HG03103 (cell line): ENCODE data around the gene RPGRIP1L.

ENCODE experiments used
- ATAC-seq: cut with Tn5 transposase; IDR thresholded peaks from one replicate; pipeline ENCODE4 v1.9.1; 2021; ENCODE audit warnings: low read depth; ENCODE audit not compliant: unreplicated experiment

Gene RPGRIP1L

GRCh38 chr16:53703590-53704444, at the start of gene RPGRIP1L, which contains the start of gene FTO:
TSS of gene RPGRIP1L (minus strand) at chr16:53703859. CDS start at chr16:53700723, 3,136 bp downstream.
TSS of gene FTO (plus strand) at chr16:53704156.
- peak; percentile 98 for ATAC-seq

DNA sequence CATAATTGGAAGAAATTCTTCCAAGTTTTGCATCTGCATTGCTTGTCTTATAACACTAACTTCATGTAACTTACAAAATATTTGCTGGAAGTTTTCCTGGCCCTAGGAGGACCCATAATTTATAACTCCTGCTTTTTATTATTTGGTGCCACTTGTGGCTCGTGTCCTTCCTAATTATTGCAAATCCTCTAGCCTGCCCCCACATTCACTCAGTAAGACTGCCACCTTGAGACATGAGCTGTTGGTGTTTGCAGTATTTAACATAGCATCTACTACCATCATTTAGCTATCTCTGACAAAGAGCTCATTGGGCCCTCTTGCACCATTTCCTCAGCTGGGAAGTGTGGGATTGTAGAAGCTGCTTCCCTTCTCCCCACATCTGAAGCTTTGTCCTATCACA, 49.8 kb upstream of the RPGRIP1L start:
- no peak for ATAC-seq

DNA sequence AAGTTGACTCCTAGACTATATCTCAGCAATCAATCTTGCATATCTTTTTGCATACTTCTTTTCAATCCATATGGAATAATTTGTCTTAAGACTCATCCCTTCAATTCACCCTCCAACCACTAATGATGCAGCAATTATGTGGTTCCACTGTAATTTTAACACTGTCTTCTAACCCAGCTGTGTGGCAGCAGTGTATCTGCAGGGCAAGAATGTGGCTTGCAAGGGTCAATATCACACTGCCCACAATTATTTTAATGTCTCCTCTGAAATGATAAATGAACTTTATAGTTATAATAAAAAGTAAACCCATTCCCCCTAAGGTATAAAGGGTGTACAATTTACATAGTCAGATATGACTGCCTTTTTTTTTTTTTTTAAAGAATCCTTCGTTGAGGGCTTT, 48.9 kb upstream of the RPGRIP1L start:
- no peak for ATAC-seq

- ATAC-seq, result no peak
These were observed 42.2 kb upstream of the RPGRIP1L start for GRCh38 chr16:53745753-53746266.

- ATAC-seq, result no peak
These were observed 41.4 kb upstream of the RPGRIP1L start for GRCh38 chr16:53745086-53745485.

DNA sequence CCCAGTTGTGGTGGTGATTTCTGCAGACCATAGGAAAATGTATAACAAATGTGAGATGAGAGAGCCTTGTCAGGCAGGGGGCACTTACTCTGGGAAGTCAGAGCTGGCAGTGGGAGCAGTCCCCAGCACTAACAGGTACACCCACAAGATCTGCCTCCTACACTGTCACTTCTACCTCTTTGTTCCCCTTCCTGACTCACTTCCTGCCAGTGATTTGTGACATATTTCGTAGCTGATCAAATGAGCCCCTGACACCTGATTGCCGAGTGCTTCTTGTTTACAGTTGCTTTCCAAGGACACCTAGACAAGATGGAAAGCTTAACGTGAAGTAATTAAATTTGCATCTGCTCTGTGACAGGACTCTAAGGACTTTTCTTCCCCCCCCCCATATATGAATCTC, 40.8 kb upstream of the RPGRIP1L start:
- no peak for ATAC-seq

DNA sequence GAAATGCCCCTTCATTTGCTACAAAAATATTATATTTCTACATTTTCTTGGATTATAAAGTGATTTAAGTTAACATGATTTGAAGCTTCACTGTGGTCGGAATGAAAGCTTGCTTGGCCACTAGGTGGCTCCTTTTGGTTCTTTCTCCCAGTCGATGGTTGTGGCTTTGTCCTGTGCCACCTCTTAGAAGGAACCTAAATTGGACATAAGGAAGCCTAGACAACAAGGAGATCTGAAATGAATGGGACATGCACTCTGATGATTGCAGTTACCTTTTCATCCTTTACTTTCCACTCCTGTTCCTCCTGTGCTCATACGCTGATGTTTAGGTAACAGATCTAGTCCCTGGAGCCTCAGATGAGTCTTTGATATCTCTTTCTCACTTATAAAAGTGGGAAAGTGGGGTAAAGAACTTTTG, 39.5 kb upstream of the RPGRIP1L start:
- ATAC-seq, result no peak

GRCh38 chr16:53741546-53741945, 37.9 kb upstream of the RPGRIP1L start:
- ATAC-seq, result no peak

GRCh38 chr16:53740933-53741531, 37.4 kb upstream of the RPGRIP1L start:
- ATAC-seq, result no peak

DNA sequence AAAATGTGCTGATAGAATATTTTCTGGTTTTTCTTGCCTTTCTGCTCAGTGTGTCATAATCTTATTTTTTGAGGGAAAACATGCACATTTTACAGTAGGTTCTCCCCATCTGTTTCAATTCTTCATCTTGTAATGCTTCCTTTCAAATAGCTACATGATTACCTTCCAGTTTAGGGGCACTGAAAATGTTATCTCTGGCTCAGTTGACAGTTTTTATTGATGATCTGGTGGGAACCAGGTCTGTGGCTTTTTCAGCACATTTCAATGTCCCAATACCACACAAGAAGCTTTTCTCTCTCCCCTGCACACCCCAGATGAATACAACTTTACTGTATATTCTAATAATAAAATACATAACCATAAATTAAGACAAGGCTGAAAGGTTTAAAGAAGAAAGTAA, 36.8 kb upstream of the RPGRIP1L start:
- ATAC-seq, result no peak

- ATAC-seq, result no peak
These were observed 33.9 kb upstream of the RPGRIP1L start for GRCh38 chr16:53737552-53737951.

- no peak for ATAC-seq
These were observed 32.6 kb upstream of the RPGRIP1L start for GRCh38 chr16:53736297-53736696.

DNA sequence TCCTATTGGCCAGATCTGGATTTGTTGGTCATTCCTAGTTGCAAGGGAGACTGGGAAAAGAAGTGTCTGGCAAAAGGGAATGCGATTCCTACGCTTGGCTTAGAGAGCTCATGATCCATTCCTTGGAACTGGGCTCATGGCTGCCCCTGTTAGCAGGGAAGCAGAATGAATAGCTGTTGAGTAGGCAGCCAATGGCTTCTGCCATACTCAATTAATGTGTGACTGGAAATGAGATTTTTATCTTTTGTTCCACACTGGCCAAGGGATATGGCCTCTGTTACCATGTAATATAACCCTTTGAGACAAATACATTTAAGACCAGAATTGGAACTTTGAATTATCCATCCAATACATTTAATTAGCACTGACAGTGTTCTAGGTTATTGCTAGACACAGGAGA, 31.2 kb upstream of the RPGRIP1L start:
- ATAC-seq, result no peak

DNA sequence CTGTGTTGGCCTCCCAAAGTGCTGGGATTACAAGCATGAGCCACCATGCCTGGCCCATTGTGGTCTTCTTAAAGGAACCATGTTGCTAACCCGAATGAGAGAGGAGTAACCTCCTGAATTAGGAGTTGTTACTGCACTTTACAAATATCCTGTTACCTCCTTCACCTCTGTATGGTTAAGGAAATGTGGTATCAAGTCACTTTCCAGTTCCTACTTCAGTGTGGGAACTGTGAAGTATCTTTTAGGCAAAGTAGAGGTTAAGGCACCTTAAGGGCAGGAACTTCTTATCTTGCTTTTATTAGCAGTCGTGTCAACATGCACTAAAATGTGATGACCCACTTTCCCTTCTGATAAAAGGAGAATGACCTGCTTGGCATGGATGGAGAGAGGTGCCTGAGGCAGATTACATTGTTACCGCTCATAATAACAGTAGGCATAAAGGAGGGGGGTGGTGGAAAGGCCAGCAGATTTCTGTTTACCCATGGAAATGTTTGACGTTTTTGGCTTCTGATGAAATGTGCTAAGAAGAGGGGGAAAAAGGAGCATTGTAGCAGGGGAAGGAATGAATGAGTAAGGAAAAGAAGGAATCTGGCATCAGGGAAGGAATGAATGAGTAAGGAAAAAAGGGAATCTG, 28.8 kb upstream of the RPGRIP1L start:
- no peak for ATAC-seq

- no peak for ATAC-seq
These were observed 27.0 kb upstream of the RPGRIP1L start for GRCh38 chr16:53730693-53731092.

GRCh38 chr16:53726625-53727024, 23.0 kb upstream of the RPGRIP1L start:
- no peak for ATAC-seq

GRCh38 chr16:53721017-53721416, 17.4 kb upstream of the RPGRIP1L start:
- ATAC-seq, result no peak

DNA sequence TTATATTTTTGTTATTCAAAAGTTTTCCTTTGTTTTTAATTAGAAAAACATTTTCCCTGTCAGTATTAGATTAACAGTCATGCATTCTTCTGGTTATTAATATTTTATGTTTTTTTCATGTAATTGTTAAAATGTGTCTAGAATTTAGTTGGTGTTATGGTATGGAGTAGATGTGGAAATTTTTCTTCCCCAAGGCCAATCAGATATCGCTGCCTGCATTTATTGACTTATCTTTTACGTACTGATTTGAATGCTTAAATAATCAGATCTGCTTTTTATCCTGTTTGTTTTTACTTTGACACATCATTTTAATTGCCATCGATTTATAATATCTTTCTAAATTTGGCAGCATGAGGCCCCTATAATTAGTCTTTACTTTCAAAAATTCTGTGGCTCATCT, 13.9 kb upstream of the RPGRIP1L start:
- ATAC-seq, result no peak

DNA sequence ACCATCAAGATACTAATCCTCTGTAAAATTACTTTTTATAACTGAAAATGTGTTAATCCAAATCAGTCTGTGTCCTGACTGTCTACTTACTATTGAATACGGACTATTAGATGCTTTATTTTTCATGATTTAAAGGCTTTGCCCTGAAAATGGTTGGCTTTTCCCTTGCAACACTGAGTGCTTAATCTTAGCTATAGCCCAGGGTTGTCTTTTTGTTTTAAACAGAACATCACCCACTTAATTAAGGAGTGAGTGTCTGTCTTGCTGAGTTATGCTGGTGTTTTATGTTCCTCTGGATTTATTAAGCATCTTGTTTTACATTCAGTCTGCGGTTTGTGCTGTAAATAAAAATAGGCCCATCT, 11.3 kb upstream of the RPGRIP1L start:
- no peak for ATAC-seq

DNA sequence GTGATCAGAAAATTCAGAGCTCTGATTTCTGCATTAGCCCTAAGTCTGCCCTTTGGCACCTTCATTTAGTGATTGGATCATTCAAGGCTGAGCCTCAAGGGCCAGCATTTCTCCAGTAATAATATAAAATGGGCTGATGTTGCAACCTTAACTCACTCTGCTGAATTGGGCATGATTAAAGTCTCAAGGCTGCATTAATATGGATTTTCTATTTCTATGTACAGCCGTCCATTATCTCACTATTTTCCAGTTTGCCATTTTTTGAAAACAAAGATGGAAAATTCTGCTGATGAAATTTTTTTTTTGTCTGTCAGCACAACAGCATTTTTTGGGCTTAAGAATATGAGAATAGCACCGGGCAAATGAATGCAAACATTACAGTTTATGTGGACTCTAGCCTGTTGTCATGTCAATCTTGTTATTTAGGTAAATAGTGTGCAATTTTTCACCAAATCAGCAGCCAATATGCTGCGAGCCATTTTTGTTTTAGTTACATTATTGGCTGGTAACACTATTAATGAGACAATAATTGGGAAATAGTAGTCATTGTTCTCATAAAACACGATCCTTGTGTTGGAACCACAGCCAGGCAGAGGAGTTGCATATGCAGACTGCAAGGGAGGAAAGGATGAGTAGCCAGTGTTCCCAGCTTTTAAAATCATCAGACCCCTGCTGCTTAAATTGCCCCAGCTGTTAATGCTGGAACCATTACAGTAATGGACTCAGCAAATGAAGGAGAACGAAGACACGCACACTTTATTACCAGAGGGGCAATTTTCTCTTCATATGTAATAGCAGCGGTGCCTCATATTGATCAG, 10.8 kb upstream of the RPGRIP1L start:
- ATAC-seq, result no peak
